Body of pancreas (tissue), 4 donors: Measurements from ENCODE around the gene SLC35G1.

Source experiments
- CTCF ChIP-seq, 7 experiments: fragments of 450-650 bp in 4 of 7; fragments of 200-600 bp in 3 of 7; sonication (generic) in 3 of 7; IDR thresholded peaks; one replicate each; pipeline ENCODE4 v1.5.1; 2016 to 2019; ENCODE audit warnings: antibody characterized with exemption in 7 of 7
- POLR2A ChIP-seq, 3 donors: fragments of 450-650 bp; IDR thresholded peaks; one replicate each; pipeline ENCODE4 v1.6.1; 2016; ENCODE audit warnings: antibody characterized with exemption in 3 of 3, mild to moderate bottlenecking in 2 of 3

GRCh38 chr10:93903051-93903450, 9.3 kb downstream of the SLC35G1 start:
- TF ChIP-seq CTCF (IDR thresholded peaks at IDR 0.05) (no peak), POLR2A (IDR thresholded peaks at IDR 0.05) (no peak)
